Panc1 (cell line): Measurements from ENCODE around the gene SLC44A1. TPM values are rescaled to one million over a fixed set of nuclear protein-coding genes. Genes with fewer than 3 reads are reported as not detected.

ENCODE experiments used
- ATAC-seq: fragments of 200-7000 bp; cut with Tn5 transposase; 2 replicates; pipeline ENCODE4 v1.9.1; 2020; ENCODE audit warnings: mild to moderate bottlenecking, moderate library complexity
- Bru-seq: library from RNA; stranded (reverse); fragments of 400-500 nt; gene quantifications from one replicate; lab custom pipeline; 2021; lab: Mats Ljungman, UMichigan
- BruChase-seq, 2 experiments: library from RNA; stranded (reverse); fragments of 400-500 nt; gene quantifications; one replicate each; lab custom pipeline; 2021; lab: Mats Ljungman, UMichigan
- BruUV-seq: library from RNA; stranded (reverse); fragments of 400-500 nt; replicated peaks from 2 replicates; lab custom pipeline; 2021; lab: Mats Ljungman, UMichigan
- CTCF ChIA-PET: fragments of 300-600 bp; sonication (Branson Sonifier 250); formaldehyde crosslinking; loops from one replicate; lab custom pipeline; 2022; ENCODE audit warnings: antibody characterized with exemption; lab: Charles Lee
- POLR2A ChIA-PET: fragments of 300-600 bp; sonication (Branson Sonifier 250); formaldehyde crosslinking; loops from one replicate; lab custom pipeline; 2022; ENCODE audit warnings: antibody characterized with exemption; lab: Charles Lee
- DNase-seq: peaks from one replicate; pipeline ENCODE4 v3.0.0-alpha.2; 2010; ENCODE audit warnings: low read depth, low spot score
- H3K27ac ChIP-seq: 2 replicates; pipeline ENCODE4 v1.5.1; 2011; ENCODE audit warnings: mild to moderate bottlenecking, low read length, inconsistent platforms
- H3K27me3 ChIP-seq: fragments of 200-500 bp; sonication (Bioruptor generic); 2 replicates; pipeline ENCODE4 v1.6.0; 2014; ENCODE audit warnings: low read length, inconsistent platforms; ENCODE audit not compliant: control insufficient read depth, insufficient read depth
- H3K36me3 ChIP-seq: fragments of 200-500 bp; sonication (Bioruptor generic); 2 replicates; pipeline ENCODE4 v1.5.1; 2014; ENCODE audit warnings: inconsistent platforms, mild to moderate bottlenecking, low read length, moderate library complexity; ENCODE audit not compliant: control insufficient read depth, insufficient read depth
- H3K4me1 ChIP-seq: 2 replicates; pipeline ENCODE4 v1.5.1; 2011; ENCODE audit warnings: inconsistent platforms, mild to moderate bottlenecking, low read length, moderate library complexity; ENCODE audit not compliant: control insufficient read depth, insufficient read depth
- H3K4me3 ChIP-seq, 2 experiments: 2 replicates each; pipeline ENCODE4 v1.5.1; 2011 to 2012; ENCODE audit warnings: low read depth in 2 of 2, low read length in 2 of 2, mild to moderate bottlenecking in 2 of 2, inconsistent platforms in 1 of 2, moderate library complexity in 1 of 2
- H3K9me3 ChIP-seq: fragments of 200-500 bp; sonication (Bioruptor generic); 2 replicates; pipeline ENCODE4 v1.5.1; 2014; ENCODE audit warnings: low read depth, mild to moderate bottlenecking, inconsistent platforms, low read length, moderate library complexity; ENCODE audit not compliant: control insufficient read depth, insufficient read depth
- CTCF ChIP-seq: fragments of 450-650 bp; IDR thresholded peaks from 2 replicates; pipeline ENCODE4 v1.5.1; 2017; ENCODE audit warnings: mild to moderate bottlenecking
- POLR2AphosphoS5 ChIP-seq: IDR thresholded peaks from 2 replicates; pipeline ENCODE4 v1.6.1; 2012; ENCODE audit warnings: mild to moderate bottlenecking, low read depth, low read length, moderate library complexity
- REST ChIP-seq, 2 experiments: IDR thresholded peaks; 2 replicates each; pipeline ENCODE4 v1.6.1; 2011 to 2012; ENCODE audit warnings: low read depth in 2 of 2, control low read depth in 1 of 2, low read length in 1 of 2, mild to moderate bottlenecking in 1 of 2, moderate library complexity in 1 of 2; ENCODE audit not compliant: insufficient read depth in 1 of 2
- SIN3A ChIP-seq: IDR thresholded peaks from 2 replicates; pipeline ENCODE4 v1.6.1; 2012; ENCODE audit warnings: low read depth, mild to moderate bottlenecking, low read length, moderate library complexity, borderline replicate concordance; ENCODE audit not compliant: insufficient read depth
- TCF7L2 ChIP-seq: IDR thresholded peaks from 2 replicates; pipeline ENCODE4 v1.6.1; 2011; ENCODE audit warnings: mild to moderate bottlenecking, low read depth, low read length, inconsistent platforms
- in situ Hi-C: cut with HindIII; loops from 2 replicates; pipeline ENCODE4 v1.10.0; 2016; ENCODE audit warnings: low sequenced_read_pairs, low pct_unique_long_range_greater_than_20kb
- intact Hi-C: fragments of 100-400 bp; cut with micrococcal nuclease; formaldehyde crosslinking; loops from one replicate; pipeline ENCODE4 v1.10.0; 2022; ENCODE audit not compliant: unreplicated experiment
- long read RNA-seq: library from polyadenylated mRNA; unstranded; transcript quantifications from one replicate; pipeline ENCODE4 v2.0.0, GENCODE V29; 2021; ENCODE audit not compliant: unreplicated experiment
- polyA plus RNA-seq: library from polyadenylated mRNA; unstranded; fragments of >200 nt; gene quantifications from one replicate; pipeline ENCODE4 v1.2.1, GENCODE V29; 2012; ENCODE audit warnings: missing spikeins; ENCODE audit not compliant: insufficient read length
- total RNA-seq: library from RNA; stranded (reverse); gene quantifications from one replicate; pipeline ENCODE4 v1.2.1, GENCODE V29; 2021; ENCODE audit not compliant: unreplicated experiment

SLC44A1 gene
- total RNA-seq (8.7 TPM), Bru-seq, nascent RNA (percentile 43 among the genes with signal in this experiment), BruChase-seq, experiment 1, labeled RNA remaining after a 2-hour chase (percentile 39 among the genes with signal in this experiment), BruChase-seq, experiment 2, labeled RNA remaining after a 6-hour chase (percentile 42 among the genes with signal in this experiment)
- polyA plus RNA-seq: 3.9 TPM
- long read RNA-seq, full-length matches to known transcripts: 27 of 39 reads
- long read RNA-seq, partial matches to known transcripts: 4 of 39 reads
- long read RNA-seq, other reads (novel, unspliced or antisense): 8 of 39 reads

DNA sequence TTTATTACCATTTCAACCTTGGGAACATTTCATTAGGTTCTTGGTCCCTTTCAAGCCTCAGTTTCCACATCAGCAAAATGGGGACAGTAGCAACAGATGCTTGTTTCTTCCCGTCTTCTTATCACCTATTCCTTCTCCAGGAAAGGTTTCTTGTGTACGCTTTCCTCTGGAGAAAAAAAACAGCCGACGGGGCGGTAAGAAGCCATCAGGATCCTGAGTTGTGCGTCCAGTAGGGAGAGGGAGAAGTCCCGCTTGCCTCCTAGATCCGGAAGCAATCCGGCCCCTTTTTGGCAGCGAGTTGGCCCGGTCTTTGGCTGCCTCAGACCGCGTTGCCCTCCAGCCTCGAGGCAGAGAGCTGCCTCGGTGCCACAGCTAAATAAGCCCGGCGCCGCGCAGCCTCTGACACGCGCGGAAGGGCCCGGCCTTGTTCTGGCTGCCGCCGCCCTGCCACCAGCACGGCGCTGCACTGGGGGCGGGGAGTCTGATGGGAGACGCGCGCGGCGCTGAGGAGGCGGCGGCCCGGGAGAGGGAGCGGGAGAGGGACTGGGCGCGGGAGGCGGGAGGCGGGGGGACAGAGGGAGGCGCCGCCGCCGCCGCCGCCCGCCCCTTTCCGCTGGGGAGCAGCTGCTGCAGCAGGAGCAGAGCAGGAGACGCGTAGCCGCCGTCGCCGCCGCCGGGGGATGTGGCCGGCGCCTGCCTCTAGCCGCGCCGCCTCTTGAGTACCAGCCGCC, at the start of gene SLC44A1:
SLC44A1 (plus strand) TSS at position 649 of the 731 bp plus-strand sequence. CDS start 218 bp downstream, outside the sequence.
- Histone ChIP-seq H3K4me1 (peaks cover 3% of the 10 kb centered on the region; the same call in 1 of the 2 replicates), H3K36me3 (no peaks in the 10 kb centered on the region), H3K9me3 (no peaks in the 10 kb centered on the region), H3K4me3 (peak within 1 kb of the TSS; percentile 54 to 61), H3K27ac (peak within 1 kb of the TSS; percentile 77), H3K27me3 (no peaks in the 10 kb centered on the region; the same call in none of the 2 replicates)
- no peak for TF ChIP-seq SIN3A
- TF ChIP-seq CTCF: no peak
- 0 out of 4 replicates have a peak, but pooled peaks of 1 of the 2 experiments have one; percentile 46 for TF ChIP-seq REST (IDR thresholded peaks at IDR 0.05; ENCODE audit: insufficient read depth in 1 of 2, low read depth in 2 of 2, low read length in 1 of 2)
- no peak for TF ChIP-seq TCF7L2
- TF ChIP-seq POLR2AphosphoS5: peak; percentile 35; the same call in 1 of the 2 replicates
- ChIA-PET POLR2A (no interaction called here), CTCF (interaction anchor here (0.7 kb wide), 1 partner anchor 66 kb away, joined by 5 read pairs; no protein-coding TSS in a partner anchor)
- intact Hi-C loops: loop anchor here (10.0 kb wide), 1 partner anchor 171 kb away; no protein-coding TSS in a partner anchor
- no TSS peak for BruUV-seq
- peak; percentile 35 for DNase-seq
- peak; percentile 98 for ATAC-seq
- in situ Hi-C loops: no loop called here

DNA sequence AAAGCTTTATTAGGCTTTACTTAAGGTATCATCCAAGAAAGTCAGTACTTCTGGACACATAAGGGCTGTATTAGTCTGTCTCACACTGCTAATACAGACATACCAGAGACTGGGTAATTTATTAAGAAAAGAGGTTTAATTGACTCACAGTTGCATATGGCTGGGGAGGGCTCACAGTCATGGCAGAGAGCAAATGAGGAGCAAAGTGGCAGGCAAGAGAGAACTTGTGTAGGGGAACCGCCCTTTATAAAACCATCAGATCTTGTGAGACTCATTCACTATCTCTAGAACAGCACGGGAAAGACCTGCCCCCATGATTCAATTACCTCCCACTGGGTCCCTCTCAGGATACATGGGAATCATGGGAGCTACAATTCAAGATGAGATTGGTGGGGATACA, 49.2 kb upstream of the SLC44A1 start:
- ChIA-PET CTCF (no interaction called here), POLR2A (no interaction called here)
- H3K4me3 ChIP-seq: no peak overlapping the region
- ATAC-seq: no peak
- BruUV-seq: no TSS peak
- no peaks in the 10 kb centered on the region for H3K9me3 ChIP-seq
- intact Hi-C loops (no loop called here), in situ Hi-C loops (no loop called here)
- H3K27ac ChIP-seq: no peak overlapping the region
- no peaks in the 10 kb centered on the region for H3K4me1 ChIP-seq
- no peaks in the 10 kb centered on the region for H3K36me3 ChIP-seq
- H3K27me3 ChIP-seq: no peaks in the 10 kb centered on the region
- TF ChIP-seq CTCF (no peak), TCF7L2 (no peak), SIN3A (no peak), POLR2AphosphoS5 (no peak), REST (IDR thresholded peaks at IDR 0.05; ENCODE audit: insufficient read depth in 1 of 2, low read depth in 2 of 2, low read length in 1 of 2) (no peak)
- no peak for DNase-seq
